Chondrocyte (in vitro differentiated cells): Measurements from ENCODE around the gene NATD1. TPM values are rescaled to one million over a fixed set of nuclear protein-coding genes. Genes with fewer than 3 reads are reported as not detected.

Experiments used
- DNase-seq: peaks from one replicate; pipeline ENCODE4 v3.0.0; 2021; ENCODE audit warnings: mixed read lengths, low spot score
- H3K27ac Mint-ChIP-seq: one replicate; pipeline ENCODE4 v1.8.0; 2021; ENCODE audit warnings: mild to moderate bottlenecking, moderate library complexity, mixed read lengths; ENCODE audit not compliant: unreplicated experiment
- H3K27me3 Mint-ChIP-seq: 2 replicates; pipeline ENCODE4 v1.8.0; 2021; ENCODE audit warnings: low read depth, mixed read lengths
- H3K36me3 Mint-ChIP-seq: 2 replicates; pipeline ENCODE4 v1.8.0; 2021; ENCODE audit warnings: low read depth, mixed read lengths
- H3K4me1 Mint-ChIP-seq: 2 replicates; pipeline ENCODE4 v1.8.0; 2021; ENCODE audit warnings: low read depth, mild to moderate bottlenecking, mixed read lengths
- H3K4me3 Mint-ChIP-seq: one replicate; pipeline ENCODE4 v1.8.0; 2021; ENCODE audit warnings: mild to moderate bottlenecking, moderate library complexity, mixed read lengths; ENCODE audit not compliant: unreplicated experiment
- H3K9me3 Mint-ChIP-seq: 2 replicates; pipeline ENCODE4 v1.8.0; 2021; ENCODE audit warnings: low read depth, mixed read lengths
- CTCF ChIP-seq: fragments of 200-600 bp; sonication (generic); IDR thresholded peaks from 2 replicates; pipeline ENCODE4 v1.5.0; 2021; ENCODE audit warnings: antibody characterized with exemption, mild to moderate bottlenecking, moderate library complexity
- total RNA-seq: library from RNA; stranded (reverse); gene quantifications from 3 replicates; pipeline ENCODE4 v1.2.1, GENCODE V29; 2021

NATD1 gene
- total RNA-seq, 1 donor from 2014 or later: 17.2 TPM

- Mint-ChIP-seq H3K9me3 (no peaks in the 10 kb centered on the region), H3K4me3 (no peak overlapping the region), H3K36me3 (no peaks in the 10 kb centered on the region), H3K4me1 (no peaks in the 10 kb centered on the region), H3K27me3 (no peaks in the 10 kb centered on the region), H3K27ac (no peak overlapping the region)
- no peak for DNase-seq
- TF ChIP-seq CTCF: no peak
Measured at GRCh38 chr17:21243516-21244303, 9.5 kb downstream of the NATD1 start.

- H3K27ac Mint-ChIP-seq: no peak overlapping the region
Measured at GRCh38 chr17:21242780-21243515, 10.3 kb downstream of the NATD1 start.

GRCh38 chr17:21242026-21242697, 11.0 kb downstream of the NATD1 start:
- no peaks in the 10 kb centered on the region for H3K4me1 Mint-ChIP-seq

More at GRCh38 chr17:21242780-21243515, 10.3 kb downstream of the NATD1 start:
- Mint-ChIP-seq H3K36me3 (no peaks in the 10 kb centered on the region), H3K9me3 (no peaks in the 10 kb centered on the region), H3K4me1 (no peaks in the 10 kb centered on the region), H3K4me3 (no peak overlapping the region), H3K27me3 (no peaks in the 10 kb centered on the region)
- no peak for TF ChIP-seq CTCF
- DNase-seq: no peak

GRCh38 chr17:21241564-21241963, 11.6 kb downstream of the NATD1 start:
- H3K27me3 Mint-ChIP-seq: no peaks in the 10 kb centered on the region
- H3K4me3 Mint-ChIP-seq: no peak overlapping the region
- no peaks in the 10 kb centered on the region for H3K36me3 Mint-ChIP-seq
- no peak for TF ChIP-seq CTCF
- no peaks in the 10 kb centered on the region for H3K4me1 Mint-ChIP-seq
- no peaks in the 10 kb centered on the region for H3K9me3 Mint-ChIP-seq
- H3K27ac Mint-ChIP-seq: no peak overlapping the region
- no peak for DNase-seq

More at GRCh38 chr17:21242026-21242697, 11.0 kb downstream of the NATD1 start:
- Mint-ChIP-seq H3K27ac (no peak overlapping the region), H3K4me3 (no peak overlapping the region), H3K27me3 (no peaks in the 10 kb centered on the region), H3K9me3 (no peaks in the 10 kb centered on the region), H3K36me3 (no peaks in the 10 kb centered on the region)
- no peak for TF ChIP-seq CTCF
- no peak for DNase-seq
